ENCODE measurements around the gene BSN. TPM values are rescaled to one million over a fixed set of nuclear protein-coding genes. Genes with fewer than 3 reads are reported as not detected.
A peak's percentile ranks its signal among the peaks of the same experiment; 100 is the strongest.

Gene BSN
- total RNA-seq, 1 experiment from 2014 or later = 0.93 TPM

DNA sequence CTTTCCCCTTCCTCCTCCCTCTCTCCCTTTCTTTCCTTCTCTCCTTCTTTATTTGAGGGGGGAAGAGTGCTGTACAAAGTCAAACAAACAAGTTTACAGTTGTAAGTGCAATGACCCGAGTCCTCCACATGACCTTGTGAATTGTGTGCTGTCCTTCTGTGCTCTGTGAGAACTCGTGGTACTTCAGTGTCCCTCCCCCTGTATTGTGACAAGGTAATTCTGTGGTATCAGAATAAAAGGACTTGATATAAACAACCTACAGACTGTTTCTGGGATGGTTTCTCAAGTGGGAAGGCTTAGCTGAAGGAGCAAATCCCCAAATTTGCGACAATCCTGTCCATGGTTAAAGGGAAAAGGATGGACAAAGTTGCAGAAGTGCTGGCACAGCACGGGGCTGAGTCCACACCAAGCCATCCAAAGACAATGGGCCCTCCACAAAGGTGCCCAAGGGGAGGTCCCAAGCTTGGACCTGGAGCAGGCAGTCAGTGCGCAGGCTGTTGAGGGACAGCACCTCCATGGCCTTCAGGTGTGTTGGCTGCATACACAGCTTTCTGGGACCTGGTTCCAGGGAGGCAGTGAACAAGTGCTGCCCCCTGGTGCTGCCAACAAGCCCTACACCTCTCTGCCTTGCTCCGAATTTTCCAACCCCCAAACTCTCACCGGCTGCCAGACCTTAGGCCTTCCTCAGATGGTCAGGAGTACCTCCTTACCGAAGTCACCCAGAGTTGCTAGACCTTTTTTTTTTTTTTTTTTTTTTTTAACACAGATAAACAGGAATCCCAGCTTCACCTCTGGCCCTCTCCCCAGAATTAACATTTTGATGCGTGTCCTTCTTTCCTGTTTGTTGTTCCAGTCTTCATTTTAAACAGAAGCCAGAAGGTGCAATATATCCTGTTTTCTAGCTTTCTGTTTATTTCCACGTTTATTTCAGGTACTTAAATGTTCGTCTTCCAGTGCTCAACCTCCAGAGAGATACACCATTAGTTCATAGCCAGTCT, 117.3 kb downstream of the BSN start:
- CTCF ChIA-PET = interaction anchor here (0.6 to 1.7 kb wide), 11 partner anchors 15 to 365 kb away, joined by 3 to 73 read pairs (median 7); partner anchors contain the start of genes BSN, INKA1 and USP4
- no peak overlapping the region for H3K4me3 ChIP-seq (ENCODE audit: low read depth, low read length)
- H3K36me3 ChIP-seq (ENCODE audit: control insufficient read depth, insufficient read depth, low read length) = peaks cover 3% of the 10 kb centered on the region
- peak; percentile 74 to 89 for TF ChIP-seq CTCF (IDR thresholded peaks at IDR 0.05; ENCODE audit: insufficient read depth in 1 of 2, low read depth in 1 of 2, low read length in 1 of 2, severe bottlenecking in 1 of 2, unreplicated experiment in 1 of 2)
- H3K4me1 Mint-ChIP-seq (ENCODE audit: low read depth, unreplicated experiment) = peaks cover 23% of the 10 kb centered on the region
- H3K4me3 Mint-ChIP-seq (ENCODE audit: unreplicated experiment) = no peak overlapping the region
- H3K9me3 ChIP-seq = no peaks in the 10 kb centered on the region
- POLR2A ChIA-PET = interaction anchor here (0.5 to 1.2 kb wide), 2 partner anchors 132 to 331 kb away, joined by 3 to 10 read pairs; no protein-coding TSS in a partner anchor
- no peaks in the 10 kb centered on the region for H3K27me3 ChIP-seq (replicated peaks; ENCODE audit: control insufficient read depth, insufficient read depth, low read length)
- no TSS peak for BruUV-seq (replicated peaks)
- H3K4me1 ChIP-seq = peaks cover 23% of the 10 kb centered on the region
- peaks cover 37% of the 10 kb centered on the region for H3K36me3 Mint-ChIP-seq (ENCODE audit: insufficient read depth, unreplicated experiment)
- no peaks in the 10 kb centered on the region for H3K9me3 Mint-ChIP-seq (ENCODE audit: unreplicated experiment)
- intact Hi-C loops (cut with micrococcal nuclease; ENCODE audit: unreplicated experiment) = loop anchor here (1.0 to 5.0 kb wide), 3 partner anchors 84 to 217 kb away; no protein-coding TSS in a partner anchor
- no peaks in the 10 kb centered on the region for H3K27me3 Mint-ChIP-seq (ENCODE audit: insufficient read depth, unreplicated experiment)
- peak; percentile 77 to 85 for DNase-seq
- no peak overlapping the region for H3K27ac Mint-ChIP-seq (ENCODE audit: unreplicated experiment)

DNA sequence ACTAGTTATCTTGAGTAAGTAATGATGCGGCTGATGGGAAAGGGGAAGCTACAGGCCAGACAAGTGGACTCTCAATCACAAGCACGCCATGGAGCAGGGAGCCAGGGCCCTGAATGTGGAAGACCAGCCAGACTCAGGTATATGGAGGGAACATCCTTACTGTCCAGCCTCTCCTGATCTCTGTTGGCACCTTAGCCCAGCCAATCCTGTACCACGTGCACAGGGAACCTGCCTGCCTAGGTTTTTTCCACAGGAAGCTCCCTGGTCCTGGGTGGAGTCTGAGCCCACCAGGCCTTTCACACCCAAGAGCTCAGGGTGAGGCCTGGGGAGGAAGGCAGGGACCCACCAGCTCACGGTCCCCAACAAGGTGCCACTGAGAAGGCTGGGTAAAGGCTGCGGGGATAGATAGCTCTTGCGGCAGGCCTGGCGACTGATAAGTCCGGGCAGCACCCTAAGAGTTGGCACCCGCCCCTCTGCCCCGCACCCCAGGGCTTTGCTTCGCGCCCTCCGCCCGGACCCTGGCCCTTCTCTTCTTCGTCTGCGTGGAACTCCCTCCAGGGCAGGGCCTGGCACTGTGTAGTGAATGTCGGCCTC, 118.9 kb downstream of the BSN start:
- no peak for TF ChIP-seq CTCF (IDR thresholded peaks at IDR 0.05; ENCODE audit: insufficient read depth in 1 of 2, low read depth in 1 of 2, low read length in 1 of 2, severe bottlenecking in 1 of 2, unreplicated experiment in 1 of 2)
- Mint-ChIP-seq H3K27me3 (ENCODE audit: insufficient read depth, unreplicated experiment) (no peaks in the 10 kb centered on the region), H3K4me3 (ENCODE audit: unreplicated experiment) (peak overlapping the region; percentile 93), H3K36me3 (ENCODE audit: insufficient read depth, unreplicated experiment) (peaks cover 47% of the 10 kb centered on the region), H3K4me1 (ENCODE audit: low read depth, unreplicated experiment) (peaks cover 18% of the 10 kb centered on the region), H3K9me3 (ENCODE audit: unreplicated experiment) (no peaks in the 10 kb centered on the region), H3K27ac (ENCODE audit: unreplicated experiment) (peak overlapping the region; percentile 96)
- H3K36me3 ChIP-seq (ENCODE audit: control insufficient read depth, insufficient read depth, low read length) = peaks cover 4% of the 10 kb centered on the region
- H3K4me1 ChIP-seq = peaks cover 14% of the 10 kb centered on the region
- H3K9me3 ChIP-seq = no peaks in the 10 kb centered on the region
- intact Hi-C loops (cut with micrococcal nuclease; ENCODE audit: unreplicated experiment) = loop anchor here (1.0 to 5.0 kb wide), 2 partner anchors 86 to 212 kb away; no protein-coding TSS in a partner anchor
- ChIA-PET CTCF (interaction anchor here (0.6 to 1.4 kb wide), 4 partner anchors 9 to 219 kb away, joined by 3 to 25 read pairs (median 6); no protein-coding TSS in a partner anchor), POLR2A (interaction anchor here (0.8 to 1.1 kb wide), 2 partner anchors 133 to 257 kb away, joined by 4 to 14 read pairs; no protein-coding TSS in a partner anchor)
- H3K27me3 ChIP-seq (replicated peaks; ENCODE audit: control insufficient read depth, insufficient read depth, low read length) = no peaks in the 10 kb centered on the region
- peak; percentile 51 to 59 for DNase-seq
- BruUV-seq (replicated peaks) = TSS peak; percentile 73
- H3K4me3 ChIP-seq (ENCODE audit: low read depth, low read length) = peak overlapping the region; percentile 75
